IMR-90 (cell line): ENCODE data around the gene SFSWAP. TPM values are rescaled to one million over a fixed set of nuclear protein-coding genes. Genes with fewer than 3 reads are reported as not detected.

Experiments used
- ATAC-seq: fragments of 200-7000 bp; cut with Tn5 transposase; 2 replicates; pipeline ENCODE4 v1.9.1; 2020; ENCODE audit warnings: low read depth, mild to moderate bottlenecking, moderate library complexity
- BruUV-seq: library from RNA; stranded (reverse); fragments of 400-500 nt; replicated peaks from 2 replicates; lab custom pipeline; 2021; lab: Mats Ljungman, UMichigan
- CTCF ChIA-PET: fragments of 300-600 bp; formaldehyde crosslinking; extraction: SDS; loops from one replicate; lab custom pipeline; 2021; ENCODE audit warnings: antibody characterized with exemption; lab: Yijun Ruan, JAX
- POLR2A ChIA-PET: fragments of 300-600 bp; sonication (Branson Sonifier 250); formaldehyde crosslinking; loops from one replicate; lab custom pipeline; 2022; ENCODE audit warnings: antibody characterized with exemption; ENCODE audit not compliant: unreplicated experiment; lab: Charles Lee
- DNase-seq: peaks from one replicate; pipeline ENCODE4 v3.0.0; 2013
- H2AFZ ChIP-seq: replicated peaks from 2 replicates; pipeline ENCODE3; 2013; ENCODE audit warnings: low read length, mild to moderate bottlenecking; ENCODE audit not compliant: poor library complexity
- H2AK5ac ChIP-seq: 2 replicates; pipeline ENCODE4 v1.6.1; 2013; ENCODE audit warnings: low read depth, low read length, inconsistent platforms
- H2AK9ac ChIP-seq: replicated peaks from 2 replicates; pipeline ENCODE3; 2013; ENCODE audit warnings: mild to moderate bottlenecking, low read depth, low read length, moderate library complexity; ENCODE audit not compliant: poor library complexity
- H2BK120ac ChIP-seq: 2 replicates; pipeline ENCODE4 v1.6.1; 2013; ENCODE audit warnings: low read depth, low read length, inconsistent platforms
- H2BK15ac ChIP-seq: 3 replicates; pipeline ENCODE4 v1.6.1; 2013; ENCODE audit warnings: low read depth, low read length, inconsistent platforms
- H2BK20ac ChIP-seq: 2 replicates; pipeline ENCODE4 v1.6.1; 2013; ENCODE audit warnings: low read depth, mild to moderate bottlenecking, inconsistent platforms, low read length, moderate library complexity
- H2BK5ac ChIP-seq: 2 replicates; pipeline ENCODE4 v1.6.1; 2013; ENCODE audit warnings: mild to moderate bottlenecking, low read depth, low read length, inconsistent platforms; ENCODE audit not compliant: poor library complexity, severe bottlenecking
- H3K14ac ChIP-seq: replicated peaks from 2 replicates; pipeline ENCODE4 v1.6.1; 2013; ENCODE audit warnings: low read depth, low read length, inconsistent platforms
- H3K18ac ChIP-seq: 2 replicates; pipeline ENCODE4 v1.6.1; 2013; ENCODE audit warnings: low read depth, low read length, control low read depth
- H3K23ac ChIP-seq: 2 replicates; pipeline ENCODE4 v1.6.1; 2013; ENCODE audit warnings: low read depth, low read length, inconsistent platforms
- H3K27ac ChIP-seq: 2 replicates; pipeline ENCODE4 v1.5.1; 2013; ENCODE audit warnings: mild to moderate bottlenecking, control low read depth, low read length; ENCODE audit not compliant: insufficient read depth
- H3K27me3 ChIP-seq: 2 replicates; pipeline ENCODE4 v1.6.1; 2013; ENCODE audit warnings: low read length; ENCODE audit not compliant: control insufficient read depth, insufficient read depth
- H3K36me3 ChIP-seq: 2 replicates; pipeline ENCODE4 v1.6.1; 2013; ENCODE audit warnings: low read length, mixed read lengths; ENCODE audit not compliant: control insufficient read depth, insufficient read depth
- H3K4ac ChIP-seq: 2 replicates; pipeline ENCODE4 v1.6.1; 2013; ENCODE audit warnings: low read depth, low read length, inconsistent platforms
- H3K4me1 ChIP-seq: 2 replicates; pipeline ENCODE4 v1.6.1; 2013; ENCODE audit warnings: low read length, mixed read lengths; ENCODE audit not compliant: control insufficient read depth, insufficient read depth
- H3K4me2 ChIP-seq: 2 replicates; pipeline ENCODE4 v1.6.1; 2013; ENCODE audit warnings: low read depth, mild to moderate bottlenecking, control low read depth, low read length, moderate library complexity
- H3K4me3 ChIP-seq: 2 replicates; pipeline ENCODE4 v1.5.1; 2013; ENCODE audit warnings: low read depth, mild to moderate bottlenecking, control low read depth, low read length, moderate library complexity; ENCODE audit not compliant: insufficient read depth
- H3K56ac ChIP-seq: 2 replicates; pipeline ENCODE4 v1.6.1; 2013; ENCODE audit warnings: low read length, inconsistent platforms; ENCODE audit not compliant: insufficient read depth; ENCODE audit errors: extremely low read depth
- H3K79me1 ChIP-seq, 2 experiments: 2 replicates each; pipeline ENCODE4 v1.6.1; 2013; ENCODE audit warnings: low read length in 2 of 2, inconsistent platforms in 1 of 2, low read depth in 1 of 2
- H3K9ac ChIP-seq: 2 replicates; pipeline ENCODE4 v1.6.1; 2013; ENCODE audit warnings: low read depth, low read length, control low read depth
- H3K9me1 ChIP-seq: 2 replicates; pipeline ENCODE4 v1.6.1; 2013; ENCODE audit warnings: low read length, inconsistent platforms; ENCODE audit not compliant: insufficient read depth
- H3K9me3 ChIP-seq: 2 replicates; pipeline ENCODE4 v1.6.1; 2013; ENCODE audit warnings: low read length; ENCODE audit not compliant: control insufficient read depth, insufficient read depth
- H4K20me1 ChIP-seq: 2 replicates; pipeline ENCODE4 v1.6.1; 2013; ENCODE audit warnings: low read length, inconsistent platforms; ENCODE audit not compliant: insufficient read depth
- H4K5ac ChIP-seq: 2 replicates; pipeline ENCODE4 v1.6.1; 2013; ENCODE audit warnings: mild to moderate bottlenecking, low read depth, low read length, control low read depth
- H4K8ac ChIP-seq, 2 experiments: 2 replicates each; pipeline ENCODE4 v1.6.1; 2013; ENCODE audit warnings: low read depth in 2 of 2, low read length in 2 of 2, control low read depth in 1 of 2, inconsistent platforms in 1 of 2
- H4K91ac ChIP-seq: 2 replicates; pipeline ENCODE4 v1.6.1; 2013; ENCODE audit warnings: low read depth, low read length, inconsistent platforms; ENCODE audit not compliant: insufficient read depth
- CHD1 ChIP-seq: IDR thresholded peaks from 2 replicates; pipeline ENCODE4 v1.6.1; 2012; ENCODE audit warnings: low read depth, low read length, improper control_type of control experiment
- FOS ChIP-seq: fragments of 150-350 bp; IDR thresholded peaks from 2 replicates; pipeline ENCODE4 v1.6.1; 2016; ENCODE audit warnings: low read depth, low read length
- MAFK ChIP-seq: IDR thresholded peaks from 2 replicates; pipeline ENCODE4 v1.6.1; 2012; ENCODE audit warnings: low read depth, low read length, improper control_type of control experiment
- MAZ ChIP-seq: IDR thresholded peaks from 2 replicates; pipeline ENCODE4 v1.6.1; 2012; ENCODE audit warnings: low read depth, mild to moderate bottlenecking, low read length, improper control_type of control experiment, moderate library complexity, borderline replicate concordance
- MXI1 ChIP-seq: IDR thresholded peaks from 2 replicates; pipeline ENCODE4 v1.6.1; 2012; ENCODE audit warnings: low read depth, mild to moderate bottlenecking, low read length, moderate library complexity, borderline replicate concordance
- POLR2A ChIP-seq: IDR thresholded peaks from 2 replicates; pipeline ENCODE4 v1.6.1; 2012; ENCODE audit warnings: mild to moderate bottlenecking, low read depth, low read length
- RAD21 ChIP-seq: IDR thresholded peaks from 2 replicates; pipeline ENCODE4 v1.6.1; 2012; ENCODE audit warnings: low read length, improper control_type of control experiment
- RCOR1 ChIP-seq: IDR thresholded peaks from 2 replicates; pipeline ENCODE4 v1.6.1; 2012; ENCODE audit warnings: mild to moderate bottlenecking, low read length, improper control_type of control experiment; ENCODE audit not compliant: insufficient replicate concordance
- dilution Hi-C: fragments of 300-500 bp; cut with HindIII; formaldehyde crosslinking; loops from one replicate; pipeline ENCODE4 v1.14.3; 2018; ENCODE audit warnings: low sequenced_read_pairs; ENCODE audit not compliant: unreplicated experiment
- in situ Hi-C: fragments of 300-500 bp; cut with MboI; formaldehyde crosslinking; loops from 3 replicates; pipeline ENCODE4 v1.14.3; 2019; ENCODE audit warnings: low sequenced_read_pairs, inconsistent platforms, mixed read lengths
- intact Hi-C: fragments of 100-400 bp; cut with micrococcal nuclease; formaldehyde crosslinking; loops from 2 replicates; pipeline ENCODE4 v1.10.0; 2022
- polyA plus RNA-seq, 3 experiments: library from polyadenylated mRNA; depleted of rRNA; stranded (reverse); fragments of >200 nt; gene quantifications; 2 replicates each; pipeline ENCODE4 v1.2.3, GENCODE V29; 2012; ENCODE audit warnings: low replicate concordance in 1 of 3
- total RNA-seq: library from RNA; depleted of rRNA; stranded (reverse); fragments of >200 nt; gene quantifications from 2 replicates; pipeline ENCODE4 v1.2.3, GENCODE V29; 2012
- TF ChIP-seq, protein P1 (sequence below): conservative IDR thresholded peaks from 2 replicates; pipeline ENCODE4 v1.5.1; 2012; ENCODE audit warnings: mild to moderate bottlenecking, low read depth, low read length, improper control_type of control experiment
- TF ChIP-seq, protein P2 (sequence below): fragments of 150-350 bp; IDR thresholded peaks from 2 replicates; pipeline ENCODE4 v1.6.1; 2017; ENCODE audit warnings: mild to moderate bottlenecking, antibody characterized with exemption, low read length, low read depth

The SFSWAP gene
- total and polyA plus RNA-seq, 2 of the 4 experiments (the other 2 are of a cell fraction): 19.7 to 22.4 TPM

DNA sequence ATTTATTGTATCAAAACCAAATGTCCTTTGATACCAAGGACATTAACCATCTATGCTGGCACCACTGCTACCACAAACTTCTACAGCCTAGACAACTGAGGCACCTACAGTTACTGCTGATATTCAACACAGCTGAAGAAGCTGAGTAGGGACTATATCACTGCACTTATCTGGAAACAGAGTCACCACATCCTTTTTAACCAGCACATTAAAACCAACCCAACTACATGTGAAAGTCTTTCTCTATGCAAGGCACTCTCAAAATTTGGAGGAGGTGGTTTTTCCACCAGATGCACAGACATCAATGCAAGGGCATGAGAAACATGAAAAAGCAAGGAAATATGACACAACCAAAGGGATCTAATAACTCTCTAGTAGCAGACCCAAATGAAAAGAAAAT, 7.7 kb upstream of the SFSWAP start:
- H3K56ac ChIP-seq: no peak overlapping the region
- no peaks in the 10 kb centered on the region for H3K79me1 ChIP-seq
- no peaks in the 10 kb centered on the region for H3K27me3 ChIP-seq
- dilution Hi-C loops: no loop called here
- no peak overlapping the region for H3K14ac ChIP-seq
- DNase-seq (no peak), ATAC-seq (no peak)
- no peak overlapping the region for H3K27ac ChIP-seq
- no peaks in the 10 kb centered on the region for H4K20me1 ChIP-seq
- H3K4me2 ChIP-seq: no peak overlapping the region
- no peak overlapping the region for H3K18ac ChIP-seq
- ChIA-PET POLR2A (no interaction called here), CTCF (no interaction called here)
- H2BK120ac ChIP-seq: no peak overlapping the region
- no peak overlapping the region for H2AK5ac ChIP-seq
- no peak overlapping the region for H4K8ac ChIP-seq
- peaks cover 4% of the 10 kb centered on the region for H3K9me3 ChIP-seq
- no peak overlapping the region for H2AFZ ChIP-seq
- no peak overlapping the region for H4K91ac ChIP-seq
- H2BK5ac ChIP-seq: no peak overlapping the region
- no TSS peak for BruUV-seq
- no peak overlapping the region for H3K4me3 ChIP-seq
- no peak overlapping the region for H2BK20ac ChIP-seq
- H2BK15ac ChIP-seq: no peak overlapping the region
- intact Hi-C loops: no loop called here
- in situ Hi-C loops: loop anchor here (25.0 kb wide), 1 partner anchor 891 kb away; no protein-coding TSS in a partner anchor
- H3K36me3 ChIP-seq: no peaks in the 10 kb centered on the region
- no peaks in the 10 kb centered on the region for H3K9me1 ChIP-seq
- no peak overlapping the region for H3K9ac ChIP-seq
- H3K4ac ChIP-seq: no peak overlapping the region
- no peak overlapping the region for H3K23ac ChIP-seq
- H4K5ac ChIP-seq: no peak overlapping the region
- TF ChIP-seq FOS: no peak
- TF ChIP-seq CHD1: no peak
- TF ChIP-seq, protein P1, sequence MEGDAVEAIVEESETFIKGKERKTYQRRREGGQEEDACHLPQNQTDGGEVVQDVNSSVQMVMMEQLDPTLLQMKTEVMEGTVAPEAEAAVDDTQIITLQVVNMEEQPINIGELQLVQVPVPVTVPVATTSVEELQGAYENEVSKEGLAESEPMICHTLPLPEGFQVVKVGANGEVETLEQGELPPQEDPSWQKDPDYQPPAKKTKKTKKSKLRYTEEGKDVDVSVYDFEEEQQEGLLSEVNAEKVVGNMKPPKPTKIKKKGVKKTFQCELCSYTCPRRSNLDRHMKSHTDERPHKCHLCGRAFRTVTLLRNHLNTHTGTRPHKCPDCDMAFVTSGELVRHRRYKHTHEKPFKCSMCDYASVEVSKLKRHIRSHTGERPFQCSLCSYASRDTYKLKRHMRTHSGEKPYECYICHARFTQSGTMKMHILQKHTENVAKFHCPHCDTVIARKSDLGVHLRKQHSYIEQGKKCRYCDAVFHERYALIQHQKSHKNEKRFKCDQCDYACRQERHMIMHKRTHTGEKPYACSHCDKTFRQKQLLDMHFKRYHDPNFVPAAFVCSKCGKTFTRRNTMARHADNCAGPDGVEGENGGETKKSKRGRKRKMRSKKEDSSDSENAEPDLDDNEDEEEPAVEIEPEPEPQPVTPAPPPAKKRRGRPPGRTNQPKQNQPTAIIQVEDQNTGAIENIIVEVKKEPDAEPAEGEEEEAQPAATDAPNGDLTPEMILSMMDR: no peak
- no peak for TF ChIP-seq MAFK
- no peak for TF ChIP-seq RAD21
- TF ChIP-seq, protein P2, sequence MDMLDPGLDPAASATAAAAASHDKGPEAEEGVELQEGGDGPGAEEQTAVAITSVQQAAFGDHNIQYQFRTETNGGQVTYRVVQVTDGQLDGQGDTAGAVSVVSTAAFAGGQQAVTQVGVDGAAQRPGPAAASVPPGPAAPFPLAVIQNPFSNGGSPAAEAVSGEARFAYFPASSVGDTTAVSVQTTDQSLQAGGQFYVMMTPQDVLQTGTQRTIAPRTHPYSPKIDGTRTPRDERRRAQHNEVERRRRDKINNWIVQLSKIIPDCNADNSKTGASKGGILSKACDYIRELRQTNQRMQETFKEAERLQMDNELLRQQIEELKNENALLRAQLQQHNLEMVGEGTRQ: no peak
- no peak for TF ChIP-seq MXI1
- TF ChIP-seq RCOR1: no peak
- TF ChIP-seq POLR2A: no peak
- TF ChIP-seq MAZ: no peak
- no peaks in the 10 kb centered on the region for H3K4me1 ChIP-seq
- no peak overlapping the region for H2AK9ac ChIP-seq
